ELF-1 (cell line): ENCODE data around the gene KLK15.
A peak's percentile ranks its signal among the peaks of the same experiment; 100 is the strongest.

Experiments used
- DNase-seq: peaks from one replicate; pipeline ENCODE4 v3.0.0-alpha.2; 2016; ENCODE audit warnings: low read depth, low spot score

Gene KLK15

GRCh38 chr19:50843701-50844221, 10.4 kb upstream of the KLK15 start:
- no peak for DNase-seq

- no peak for DNase-seq
These were observed 9.8 kb upstream of the KLK15 start for GRCh38 chr19:50843205-50843604.

GRCh38 chr19:50842130-50842529, 8.8 kb upstream of the KLK15 start:
- no peak for DNase-seq

GRCh38 chr19:50839712-50840655, 6.6 kb upstream of the KLK15 start:
- no peak for DNase-seq

- DNase-seq, result peak; percentile 49
These were observed 4.9 kb upstream of the KLK15 start for GRCh38 chr19:50838239-50838638.

- no peak for DNase-seq
These were observed 3.9 kb upstream of the KLK15 start for GRCh38 chr19:50837300-50837699.

- no peak for DNase-seq
These were observed 3.3 kb upstream of the KLK15 start for GRCh38 chr19:50836543-50837195.

- DNase-seq, result peak; percentile 65
These were observed 2.6 kb upstream of the KLK15 start for GRCh38 chr19:50835785-50836542.

- peak; percentile 25 for DNase-seq
These were observed 1.9 kb upstream of the KLK15 start for GRCh38 chr19:50835103-50835784.

GRCh38 chr19:50833802-50834167, 411 bp upstream of the KLK15 start:
- no peak for DNase-seq

- DNase-seq, result no peak
These were observed 708 bp downstream of the KLK15 start for GRCh38 chr19:50832666-50833065.

- DNase-seq, result no peak
These were observed 2.4 kb downstream of the KLK15 start for GRCh38 chr19:50831026-50831396.

- DNase-seq, result no peak
These were observed 2.9 kb downstream of the KLK15 start for GRCh38 chr19:50830266-50831025.

- DNase-seq, result no peak
These were observed 3.6 kb downstream of the KLK15 start for GRCh38 chr19:50829801-50830200.

- no peak for DNase-seq
These were observed 5.9 kb downstream of the KLK15 start for GRCh38 chr19:50827476-50827875.

GRCh38 chr19:50826492-50827240, 6.7 kb downstream of the KLK15 start:
- no peak for DNase-seq

GRCh38 chr19:50823389-50824042, 9.9 kb downstream of the KLK15 start, which contains the start of gene KLK1:
TSS of gene KLK1 (minus strand) at chr19:50823787. CDS start at chr19:50823748, 39 bp downstream.
- no peak for DNase-seq

- DNase-seq, result no peak
These were observed 10.6 kb downstream of the KLK15 start for GRCh38 chr19:50822661-50823208.

GRCh38 chr19:50821622-50822021, 11.8 kb downstream of the KLK15 start:
- no peak for DNase-seq
